ENCODE results near the gene MMRN2.
A peak's percentile ranks its signal among the peaks of the same experiment; 100 is the strongest.
"Not testable (repeated sequence)": the region's sequence is repeated elsewhere in the genome, so short reads cannot be mapped to it uniquely, and the experiment has no call there.

The MMRN2 gene

GRCh38 chr10:86955501-86956194 is 1.8 kb downstream of the MMRN2 start:
- no peak for DNase-seq

- no peak for DNase-seq
Measured at GRCh38 chr10:86954681-86955500, 2.5 kb downstream of the MMRN2 start.

GRCh38 chr10:86953747-86954680 is 3.4 kb downstream of the MMRN2 start:
- DNase-seq = no peak

- DNase-seq = not testable (repeated sequence)
Measured at GRCh38 chr10:86952697-86953096, 4.7 kb downstream of the MMRN2 start.

GRCh38 chr10:86952106-86952505 is 5.3 kb downstream of the MMRN2 start:
- DNase-seq = no peak

DNA sequence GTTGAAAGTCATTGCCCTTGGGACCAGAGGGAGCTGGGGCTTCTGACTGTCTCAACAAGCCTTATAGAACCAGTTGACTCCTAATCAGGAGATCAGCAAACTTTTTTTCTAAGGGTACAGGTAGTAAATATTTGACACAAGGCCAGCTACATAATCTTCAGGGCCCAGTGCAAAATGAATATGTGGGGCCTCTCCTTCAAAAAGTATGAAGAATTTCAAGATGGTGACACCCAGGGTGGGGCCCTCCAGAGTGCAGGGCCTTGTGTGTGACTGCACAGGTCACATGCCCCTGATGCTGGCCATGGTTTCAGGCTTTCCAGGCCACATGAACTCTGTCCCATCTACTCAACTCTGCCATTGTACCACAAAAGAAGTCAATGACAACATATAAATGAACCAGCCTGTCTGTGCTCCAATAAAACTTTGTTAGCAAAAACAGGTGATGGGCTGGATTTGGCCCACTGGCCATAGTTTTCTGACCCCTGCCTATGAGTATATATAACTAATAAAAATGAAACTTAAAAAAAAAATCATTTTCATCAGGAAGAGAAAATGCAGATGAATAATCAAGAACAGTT is 6.1 kb downstream of the MMRN2 start:
- no peak for DNase-seq

- no peak for DNase-seq
Measured at GRCh38 chr10:86950349-86950748, 7.1 kb downstream of the MMRN2 start.

- DNase-seq = peak; percentile 4
Measured at GRCh38 chr10:86947806-86948205, 9.6 kb downstream of the MMRN2 start.

GRCh38 chr10:86946213-86947155 is 10.9 kb downstream of the MMRN2 start:
- peak; percentile 37 for DNase-seq

DNA sequence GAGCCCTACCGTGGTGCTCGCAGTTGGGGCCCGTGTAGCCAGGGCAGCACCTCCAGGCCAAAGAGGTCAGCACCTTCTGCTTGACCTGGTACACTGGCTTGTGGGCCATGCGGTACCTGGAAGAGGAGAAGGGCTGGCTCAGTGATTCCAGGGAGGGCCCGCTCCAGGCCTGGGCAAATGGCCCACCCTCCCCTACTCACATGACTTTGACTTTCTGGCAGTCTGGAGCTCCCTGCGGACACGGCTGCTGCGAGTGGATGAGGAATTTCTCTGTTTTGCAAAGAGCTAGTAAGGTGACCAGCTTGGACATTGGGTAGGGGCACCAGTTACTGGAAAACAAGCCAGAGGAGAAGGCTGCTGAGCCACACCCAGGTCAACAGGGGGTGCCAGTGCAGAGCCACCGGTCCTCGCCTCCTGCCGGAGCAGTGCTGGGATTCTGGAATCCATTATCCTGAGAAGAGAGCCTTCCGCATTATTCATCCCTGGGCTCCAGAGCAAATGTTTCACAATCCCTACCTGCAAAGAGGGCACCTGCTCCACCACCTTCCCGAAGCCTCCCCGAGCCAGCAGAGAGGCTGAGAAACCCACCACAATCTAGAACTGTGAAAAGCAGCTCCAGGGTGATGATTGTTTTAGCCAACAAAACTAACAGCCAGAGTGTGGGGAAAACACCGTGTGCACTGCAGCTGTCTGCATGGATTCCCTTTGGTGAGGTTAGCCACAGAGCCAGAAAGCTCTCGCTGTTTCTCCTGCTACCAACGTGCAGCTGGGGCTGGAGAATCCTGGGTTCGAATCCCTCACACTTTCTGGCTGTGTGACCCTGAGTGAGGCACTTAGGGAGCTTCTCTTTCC is 11.8 kb downstream of the MMRN2 start:
- DNase-seq = peak; percentile 44

DNA sequence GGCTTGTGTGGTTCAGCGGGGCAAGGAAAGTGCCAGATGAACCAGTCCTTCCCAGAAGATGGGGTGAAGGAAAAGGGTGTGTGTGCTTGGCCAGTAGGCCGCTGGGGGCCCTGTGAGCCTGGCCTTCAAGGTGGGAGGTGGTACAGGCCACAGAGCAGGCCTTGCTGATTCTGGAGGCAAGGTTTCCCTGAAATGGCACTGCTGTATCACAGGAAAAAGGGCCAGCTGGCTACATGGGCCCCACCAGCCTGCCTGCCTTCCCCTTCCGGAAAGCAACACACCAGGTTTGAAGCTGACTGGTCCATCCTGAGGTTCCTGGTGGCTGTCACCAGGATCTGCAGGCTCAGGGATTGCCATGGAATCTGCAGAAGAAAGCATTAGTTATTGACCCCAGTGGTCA is 12.5 kb downstream of the MMRN2 start:
- peak; percentile 21 for DNase-seq

DNA sequence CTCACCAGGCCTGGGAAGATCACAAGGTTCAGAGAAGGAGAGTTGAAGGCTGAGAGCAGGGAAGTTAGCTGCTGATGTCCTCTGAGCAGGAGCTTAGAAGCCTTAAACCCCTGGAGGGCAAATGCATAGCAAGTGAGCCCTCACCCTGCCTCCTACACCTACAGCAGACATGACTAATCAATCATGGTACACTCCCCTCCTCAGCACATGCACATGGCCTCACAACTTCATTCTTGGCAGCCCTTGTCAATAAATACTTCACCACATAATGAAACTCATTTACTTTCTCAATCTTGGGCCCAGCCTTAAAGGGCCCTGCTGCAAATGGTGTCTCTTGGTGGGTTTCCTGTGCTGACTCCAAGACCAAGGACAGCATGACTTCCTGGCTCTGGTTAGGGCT is 12.9 kb downstream of the MMRN2 start:
- DNase-seq = peak; percentile 33

DNA sequence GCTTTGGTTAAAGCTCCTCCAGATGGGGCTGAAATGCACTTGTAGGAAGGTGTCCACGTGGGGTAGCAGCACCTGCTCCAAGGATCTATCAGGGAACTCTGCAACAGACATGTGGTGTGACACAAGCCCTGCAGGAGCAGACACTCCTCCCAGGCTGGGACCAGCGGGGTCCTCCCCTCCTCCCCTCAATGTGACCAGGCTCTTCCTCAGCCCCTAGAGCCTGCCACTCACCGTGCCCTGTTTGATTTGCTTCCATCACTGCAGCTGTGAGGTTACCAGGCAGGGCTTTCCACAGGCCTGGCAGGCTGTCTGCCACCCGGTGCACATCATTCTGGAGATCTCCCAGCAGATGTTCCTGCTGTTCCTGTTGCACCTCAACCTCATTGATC is 13.4 kb downstream of the MMRN2 start:
- DNase-seq = peak; percentile 45

DNA sequence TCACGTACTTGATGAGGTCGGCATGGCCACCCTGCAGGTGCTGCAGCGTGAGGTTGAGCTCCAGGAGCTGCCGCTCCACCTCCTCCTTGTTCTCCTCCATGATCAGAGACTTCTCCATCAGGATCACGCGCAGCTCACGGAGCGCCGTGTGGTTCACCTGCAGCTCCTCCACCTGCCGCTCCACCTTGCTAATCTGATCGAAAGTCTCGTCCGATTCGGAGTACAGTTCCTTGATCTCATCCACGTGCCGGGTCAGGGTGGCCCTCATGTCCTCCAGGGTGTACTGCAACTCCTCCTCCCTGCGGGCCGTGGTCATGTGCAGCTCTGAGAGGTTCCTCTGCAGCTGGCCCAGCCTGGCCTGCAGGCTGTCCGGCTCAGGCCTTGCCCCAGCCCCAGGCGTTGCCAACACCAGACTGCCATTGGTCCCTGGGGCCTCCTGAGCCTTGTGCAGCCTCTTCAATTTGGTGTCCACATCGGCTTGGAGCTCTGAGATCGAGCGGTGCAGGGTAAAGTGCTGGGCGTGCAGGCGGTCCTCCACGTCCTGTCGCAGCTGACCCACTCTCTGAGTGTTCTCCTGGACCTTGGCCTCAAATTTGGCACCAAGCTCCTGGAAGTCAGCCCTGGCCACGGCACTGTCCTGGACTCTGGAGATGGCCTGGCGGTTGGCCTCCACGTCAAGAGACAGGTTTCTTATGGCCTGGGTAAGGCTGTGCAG is 13.9 kb downstream of the MMRN2 start:
- peak; percentile 47 for DNase-seq

- DNase-seq = no peak
Measured at GRCh38 chr10:86942441-86943315, 14.7 kb downstream of the MMRN2 start.

- DNase-seq = peak; percentile 37
Measured at GRCh38 chr10:86941991-86942421, 15.4 kb downstream of the MMRN2 start.

- no peak for DNase-seq
Measured at GRCh38 chr10:86941426-86941825, 16.0 kb downstream of the MMRN2 start.

GRCh38 chr10:86940677-86941076 is 16.7 kb downstream of the MMRN2 start:
- peak; percentile 56 for DNase-seq

GRCh38 chr10:86940076-86940475 is 17.3 kb downstream of the MMRN2 start:
- DNase-seq = not testable (repeated sequence)
